ENCODE results near the gene TBC1D21.

The TBC1D21 gene, protein sequence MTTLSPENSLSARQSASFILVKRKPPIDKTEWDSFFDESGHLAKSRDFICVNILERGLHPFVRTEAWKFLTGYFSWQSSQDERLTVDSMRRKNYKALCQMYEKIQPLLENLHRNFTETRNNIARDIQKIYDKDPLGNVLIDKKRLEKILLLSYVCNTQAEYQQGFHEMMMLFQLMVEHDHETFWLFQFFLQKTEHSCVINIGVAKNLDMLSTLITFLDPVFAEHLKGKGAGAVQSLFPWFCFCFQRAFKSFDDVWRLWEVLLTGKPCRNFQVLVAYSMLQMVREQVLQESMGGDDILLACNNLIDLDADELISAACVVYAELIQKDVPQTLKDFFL

GRCh38 chr15:73873456-73873855, at the start of gene TBC1D21:
Gene TBC1D21 (plus strand): TSS chr15:73873564. CDS start chr15:73873710, 146 bp downstream.
- DNase-seq (ENCODE audit: low spot score): no peak

DNA sequence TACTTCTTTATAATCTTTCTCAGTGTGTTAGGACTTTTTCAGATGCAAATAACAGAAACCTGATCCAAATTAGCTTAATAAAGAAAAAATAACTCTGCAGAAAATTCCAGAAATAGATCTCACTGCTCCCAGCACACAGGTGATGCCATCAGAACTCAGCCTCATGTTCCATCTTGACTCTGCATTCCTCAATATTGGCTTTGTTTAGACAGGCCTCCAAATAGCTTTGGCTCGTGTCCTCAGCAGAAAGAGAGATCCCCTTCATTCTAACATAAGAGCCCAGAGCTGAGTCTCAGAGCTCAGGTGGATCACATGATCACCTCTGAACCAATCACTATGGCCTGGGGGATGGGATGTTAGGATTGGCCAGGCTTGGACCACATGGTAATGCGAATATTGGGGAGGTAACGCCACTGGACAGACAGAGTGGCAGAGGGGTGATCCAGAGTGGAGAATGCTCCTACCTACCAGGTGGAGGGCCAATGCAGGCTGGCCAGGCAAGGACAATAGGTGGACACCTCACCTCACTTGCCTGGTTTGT, 46.6 kb upstream of the TBC1D21 start:
- no peak for DNase-seq (ENCODE audit: low spot score)

DNA sequence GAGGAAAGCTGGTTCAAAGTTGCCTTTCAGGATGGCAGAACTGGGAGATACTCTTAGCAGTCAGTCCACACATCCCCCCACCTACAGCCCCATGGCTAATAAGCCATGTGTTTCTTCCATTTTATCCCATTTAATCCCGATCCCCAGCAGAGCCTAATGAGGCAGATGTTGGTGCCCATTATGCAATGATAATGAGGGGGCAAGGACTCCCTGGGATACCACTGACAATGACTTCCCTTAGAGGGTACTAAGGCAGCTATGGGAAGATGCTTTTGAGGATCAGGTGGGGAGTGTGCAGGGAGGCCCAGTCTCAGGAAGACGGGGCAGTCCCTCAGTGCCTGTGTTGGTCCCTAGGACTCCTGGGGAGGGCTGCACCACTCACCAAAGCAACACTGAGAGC, 43.8 kb upstream of the TBC1D21 start:
- DNase-seq (ENCODE audit: low spot score): no peak

- no peak for DNase-seq (ENCODE audit: low spot score)
These were observed 40.7 kb upstream of the TBC1D21 start for GRCh38 chr15:73832657-73833056.

DNA sequence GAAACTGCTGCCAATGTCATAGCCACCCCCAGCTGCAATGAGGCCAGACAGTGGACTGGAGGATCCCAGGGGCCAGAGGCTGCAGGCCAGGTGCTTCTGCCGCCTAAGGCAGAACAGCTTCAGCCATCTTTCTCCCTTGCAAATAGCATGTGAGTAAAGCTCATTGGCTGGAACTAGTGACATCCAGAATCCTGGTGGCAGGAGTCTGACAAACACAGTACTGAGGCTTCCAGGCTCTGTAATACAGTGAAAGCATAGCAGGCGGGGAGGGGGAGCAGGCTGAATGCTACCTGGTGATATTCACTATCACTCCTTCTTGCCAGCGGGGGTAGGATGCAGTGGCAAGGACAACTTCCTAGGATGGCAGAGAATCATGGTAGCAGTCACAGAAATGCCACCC, 36.5 kb upstream of the TBC1D21 start:
- DNase-seq (ENCODE audit: low spot score): no peak

DNA sequence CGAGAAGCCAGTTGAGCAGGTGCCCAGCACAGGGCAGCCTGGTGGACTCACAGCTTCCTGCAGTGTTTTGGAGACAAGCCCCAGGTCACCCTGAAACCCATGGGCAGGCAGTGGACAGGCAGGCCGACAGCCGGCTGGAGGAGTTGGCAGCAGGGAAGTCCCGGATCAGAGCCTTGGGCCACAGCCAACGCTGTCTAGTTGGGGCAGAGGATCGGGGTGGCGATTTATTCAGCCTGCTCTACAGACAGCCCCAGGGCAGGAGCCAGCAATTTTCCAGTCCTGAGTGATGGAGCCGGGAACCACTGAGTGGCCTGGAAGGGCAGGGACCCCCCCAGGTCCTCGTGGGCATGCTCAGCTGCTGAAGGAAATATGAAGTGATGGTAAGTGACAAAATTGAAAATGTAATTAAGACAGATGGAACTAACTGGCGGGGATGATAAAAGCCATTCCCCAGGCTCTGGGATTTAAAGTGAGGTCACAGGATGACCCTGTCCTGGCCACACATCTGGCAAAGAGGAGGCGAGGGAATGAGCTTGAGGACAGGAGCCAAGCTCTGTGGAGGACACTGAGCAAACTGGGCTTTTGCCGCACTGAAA, 34.4 kb upstream of the TBC1D21 start:
- peak; percentile 67 for DNase-seq (ENCODE audit: low spot score)

DNA sequence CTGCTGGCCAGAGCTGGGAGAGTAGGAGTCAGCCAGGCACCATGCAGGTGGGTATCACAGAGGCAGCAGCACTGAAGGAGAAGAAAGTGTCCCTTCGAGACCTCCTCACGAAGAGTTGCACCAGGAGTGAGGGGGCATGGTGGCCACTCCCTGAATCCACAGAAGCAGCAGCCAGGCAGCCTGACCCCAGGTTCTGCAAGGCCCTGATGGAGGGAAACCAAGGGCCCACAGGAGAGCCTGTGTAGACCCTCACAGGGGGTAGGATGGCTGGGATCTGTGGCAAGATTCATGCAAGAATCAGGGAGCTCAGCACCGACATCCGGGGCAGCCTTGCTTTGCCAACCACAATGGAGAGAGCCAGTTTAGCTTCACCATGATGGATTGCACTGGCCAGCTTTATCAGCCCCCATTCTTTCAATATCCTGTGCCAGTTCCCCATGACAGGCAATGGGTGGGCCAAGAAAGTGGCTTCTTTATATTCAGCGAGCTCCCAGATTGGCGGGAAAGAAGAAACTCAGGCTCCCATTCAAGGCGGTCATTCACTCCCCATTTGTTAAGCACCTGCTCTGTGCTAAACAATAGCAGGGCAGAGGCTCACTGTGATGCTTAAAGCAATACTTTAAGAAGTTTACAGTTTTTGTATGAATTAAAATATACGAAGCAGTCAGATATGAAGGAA, 33.5 kb upstream of the TBC1D21 start:
- DNase-seq (ENCODE audit: low spot score): no peak

DNA sequence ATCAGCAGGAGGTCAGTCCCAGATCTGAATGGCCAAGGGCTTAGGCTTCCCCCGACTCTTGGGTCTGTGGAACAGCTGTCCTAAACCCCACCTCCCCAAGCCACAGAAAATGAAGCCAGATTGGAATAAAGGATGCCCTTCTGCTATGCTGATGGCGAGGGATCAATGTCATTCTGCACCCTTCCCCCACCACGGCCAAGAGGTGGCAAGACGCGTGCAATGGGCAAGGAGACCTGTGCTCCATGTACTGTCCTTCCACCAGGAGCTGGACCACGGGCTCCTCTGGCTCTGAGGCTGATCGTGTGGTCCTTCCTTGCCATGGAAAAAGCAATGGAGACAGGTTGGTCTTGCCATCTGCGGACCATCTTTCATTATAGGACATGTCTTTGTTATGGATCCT, 32.6 kb upstream of the TBC1D21 start:
- no peak for DNase-seq (ENCODE audit: low spot score)

DNA sequence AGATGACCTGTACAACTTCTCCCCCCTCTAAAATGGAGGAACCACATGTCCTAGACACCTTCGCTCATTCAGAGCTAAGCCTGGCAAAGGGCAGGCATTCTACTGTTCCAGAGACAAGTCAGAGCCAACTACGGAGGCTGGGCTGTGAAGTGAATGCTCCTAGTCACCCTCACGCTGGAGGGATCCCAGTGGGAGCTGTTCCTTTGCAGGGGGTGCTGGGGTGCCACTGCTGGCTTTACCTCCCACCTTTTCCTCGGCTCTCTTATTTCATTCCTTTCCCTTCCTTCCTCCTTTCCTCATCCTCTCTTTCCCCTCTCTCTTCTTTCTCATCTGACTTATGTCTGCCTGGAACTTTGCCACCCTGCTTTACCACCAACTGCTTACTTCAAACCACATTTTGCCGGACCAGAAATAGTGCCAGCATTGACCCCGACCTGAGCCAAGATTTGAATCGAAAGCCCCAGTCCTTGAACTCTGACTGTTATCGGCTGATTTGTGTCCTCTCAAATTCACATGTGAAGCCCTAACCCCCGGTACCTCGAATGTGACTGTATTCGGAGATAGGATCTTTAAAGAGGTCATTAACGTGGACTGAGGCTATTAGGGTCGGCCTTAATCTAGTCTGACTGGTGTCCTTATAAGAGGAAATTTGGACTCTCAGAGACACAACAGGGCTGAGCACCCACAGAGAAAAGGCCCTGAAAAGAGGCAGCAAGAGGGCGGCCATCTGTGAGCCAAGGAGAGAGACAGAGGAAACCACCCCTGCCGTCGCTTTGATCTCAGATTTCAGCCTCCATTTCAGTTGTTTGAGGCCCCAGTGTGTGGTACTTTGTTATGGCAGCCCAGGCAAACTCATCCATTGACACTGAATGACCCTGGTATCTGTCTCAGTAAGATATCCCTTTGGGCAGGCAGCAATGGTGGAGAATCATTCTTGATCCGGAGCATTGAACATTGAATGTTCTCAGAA, 31.3 kb upstream of the TBC1D21 start:
- DNase-seq (ENCODE audit: low spot score): no peak

GRCh38 chr15:73843787-73844186, 29.6 kb upstream of the TBC1D21 start:
- no peak for DNase-seq (ENCODE audit: low spot score)

DNA sequence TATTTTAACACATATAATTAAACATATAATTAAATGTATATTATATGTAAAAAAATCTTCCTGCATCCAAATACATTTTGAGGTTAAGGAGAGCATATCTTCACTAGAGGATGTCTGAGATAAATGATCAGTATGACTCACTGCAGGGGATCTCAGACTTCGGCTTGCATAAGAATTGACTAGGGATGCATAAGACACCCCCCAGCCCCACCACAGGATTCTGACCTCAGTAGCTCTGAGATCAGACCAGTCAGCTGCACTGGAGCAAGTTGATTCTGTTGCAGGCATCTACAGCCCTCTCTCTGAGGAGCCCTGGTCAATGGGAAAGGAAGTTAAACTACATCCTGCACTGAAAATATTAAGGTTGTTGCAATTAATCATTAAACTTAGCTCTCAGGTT, 29.0 kb upstream of the TBC1D21 start:
- DNase-seq (ENCODE audit: low spot score): no peak

- DNase-seq (ENCODE audit: low spot score): no peak
These were observed 27.9 kb upstream of the TBC1D21 start for GRCh38 chr15:73845507-73845906.

DNA sequence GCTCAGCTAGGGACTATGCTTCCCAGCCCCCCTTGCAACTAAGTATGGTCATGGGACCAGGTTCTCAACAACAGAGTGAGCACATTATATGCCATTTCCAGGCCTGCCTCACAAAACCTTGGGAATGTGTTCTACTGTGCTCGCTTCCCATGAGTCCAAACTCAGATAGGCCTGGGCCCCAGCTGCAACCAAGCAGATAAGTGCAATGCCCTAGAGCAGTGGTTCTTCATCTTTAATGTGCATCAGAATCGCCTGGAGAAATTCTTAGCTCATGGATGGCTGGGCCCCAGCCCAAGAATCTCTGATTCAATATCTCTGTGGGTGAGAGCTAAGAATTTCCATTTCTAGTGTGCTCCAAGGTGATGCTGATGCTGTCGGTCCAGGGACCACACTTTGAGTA, 27.5 kb upstream of the TBC1D21 start:
- no peak for DNase-seq (ENCODE audit: low spot score)

DNA sequence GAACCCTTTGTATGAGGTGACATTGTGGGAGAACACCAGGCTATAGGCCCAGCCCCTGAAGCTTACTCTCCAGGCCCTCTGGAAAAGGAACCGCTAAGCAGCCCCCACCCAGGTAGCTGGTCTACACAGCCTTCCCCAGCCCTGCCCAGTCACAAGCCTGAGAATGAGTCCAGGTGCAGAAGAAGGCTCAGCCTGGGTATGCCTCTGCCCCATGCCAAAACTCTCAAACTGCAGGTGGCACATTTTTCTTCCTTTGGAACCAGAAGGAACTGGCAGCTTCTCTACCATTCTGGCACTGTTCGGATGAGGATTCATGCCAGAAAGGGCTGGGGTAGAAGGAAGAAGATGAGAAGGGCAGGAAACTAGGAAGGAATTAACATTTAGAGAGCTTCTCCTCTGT, 23.7 kb upstream of the TBC1D21 start:
- DNase-seq (ENCODE audit: low spot score): peak; percentile 2

GRCh38 chr15:73850228-73850627, 23.1 kb upstream of the TBC1D21 start:
- DNase-seq (ENCODE audit: low spot score): no peak

- no peak for DNase-seq (ENCODE audit: low spot score)
These were observed 21.7 kb upstream of the TBC1D21 start for GRCh38 chr15:73851689-73852088.

DNA sequence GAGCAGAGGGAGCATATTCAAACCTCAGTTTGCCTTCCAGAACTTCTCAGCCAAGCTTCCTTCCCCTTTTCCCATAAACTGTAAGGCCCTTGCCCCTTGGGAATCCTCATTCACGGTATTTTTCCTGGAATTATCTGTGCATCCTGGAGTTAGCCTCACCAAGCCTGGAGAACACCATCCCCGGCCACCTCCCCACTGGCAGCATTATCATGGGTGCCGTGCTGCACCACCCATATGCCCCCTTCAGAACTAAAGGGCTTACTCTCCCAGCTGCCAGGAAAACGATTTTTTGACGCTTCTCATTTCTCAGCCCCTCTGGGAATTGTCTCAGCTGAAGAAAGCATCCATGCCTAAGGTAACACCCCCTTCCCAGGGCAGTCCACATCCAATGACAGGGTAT, 20.9 kb upstream of the TBC1D21 start:
- no peak for DNase-seq (ENCODE audit: low spot score)

- DNase-seq (ENCODE audit: low spot score): no peak
These were observed 19.1 kb upstream of the TBC1D21 start for GRCh38 chr15:73854265-73854664.

GRCh38 chr15:73856458-73857192, 16.7 kb upstream of the TBC1D21 start:
- peak; percentile 11 for DNase-seq (ENCODE audit: low spot score)

GRCh38 chr15:73857193-73857920, 16.0 kb upstream of the TBC1D21 start:
- no peak for DNase-seq (ENCODE audit: low spot score)

Measured in pons (tissue), 1 donor.